RWPE1 (cell line): ENCODE data around the gene PDZD2.

Experiments used
- CTCF ChIA-PET: fragments of 350-600 bp; sonication (Branson Sonifier 250); formaldehyde crosslinking; extraction: SDS; loops from one replicate; lab custom pipeline; 2021; lab: Yijun Ruan, JAX
- POLR2A ChIA-PET: fragments of 400-600 bp; formaldehyde crosslinking; extraction: SDS; loops from one replicate; lab custom pipeline; 2020; ENCODE audit warnings: antibody characterized with exemption; ENCODE audit not compliant: low non-redundant PET; lab: Yijun Ruan, JAX
- DNase-seq: peaks from one replicate; pipeline ENCODE4 v3.0.0; 2012; ENCODE audit warnings: low spot score
- H3K27ac ChIP-seq: fragments of 450-650 bp; 2 replicates; pipeline ENCODE4 v1.5.1; 2017
- CTCF ChIP-seq: fragments of 450-650 bp; conservative IDR thresholded peaks from 2 replicates; pipeline ENCODE4 v1.5.1; 2017; ENCODE audit warnings: low read depth, mild to moderate bottlenecking

PDZD2 gene

GRCh38 chr5:31859096-31859495, 220.2 kb downstream of the PDZD2 start:
- no peak overlapping the region for H3K27ac ChIP-seq
- ChIA-PET CTCF (no interaction called here), POLR2A (no interaction called here)
- no peak for TF ChIP-seq CTCF
- no peak for DNase-seq

GRCh38 chr5:31860278-31860677, 221.3 kb downstream of the PDZD2 start:
- CTCF ChIA-PET: no interaction called here

GRCh38 chr5:31860726-31861433, 221.9 kb downstream of the PDZD2 start:
- ChIA-PET CTCF (interaction anchor here (0.5 kb wide), 1 partner anchor 68 kb away, joined by 3 read pairs; no protein-coding TSS in a partner anchor), POLR2A (no interaction called here)
- no peak for TF ChIP-seq CTCF
- no peak overlapping the region for H3K27ac ChIP-seq
- DNase-seq: peak; percentile 53

More at GRCh38 chr5:31860278-31860677, 221.3 kb downstream of the PDZD2 start:
- H3K27ac ChIP-seq: no peak overlapping the region
- no peak for TF ChIP-seq CTCF
- POLR2A ChIA-PET: no interaction called here
- DNase-seq: no peak

GRCh38 chr5:31861601-31862000, 222.7 kb downstream of the PDZD2 start:
- no peak for TF ChIP-seq CTCF
- ChIA-PET POLR2A (no interaction called here), CTCF (no interaction called here)
- DNase-seq: no peak
- no peak overlapping the region for H3K27ac ChIP-seq

- no peak for DNase-seq
- ChIA-PET CTCF (no interaction called here), POLR2A (no interaction called here)
- no peak overlapping the region for H3K27ac ChIP-seq
- no peak for TF ChIP-seq CTCF
Observed at GRCh38 chr5:31863991-31864411, 225.1 kb downstream of the PDZD2 start.

GRCh38 chr5:31866166-31866565, 227.2 kb downstream of the PDZD2 start:
- no peak for DNase-seq
- CTCF ChIA-PET: interaction anchor here (0.6 to 1.0 kb wide), 3 partner anchors 13 to 211 kb away, joined by 3 to 4 read pairs (median 3); no protein-coding TSS in a partner anchor

More at GRCh38 chr5:31866166-31866565, 227.2 kb downstream of the PDZD2 start:
- H3K27ac ChIP-seq: no peak overlapping the region
- no peak for TF ChIP-seq CTCF
- POLR2A ChIA-PET: no interaction called here
